Lung (tissue), 12 donors: ENCODE results near the gene C3orf49. TPM values are rescaled to one million over a fixed set of nuclear protein-coding genes. Genes with fewer than 3 reads are reported as not detected.

ENCODE experiments used
- ATAC-seq: fragments of 200-7000 bp; cut with Tn5 transposase; one replicate; pipeline ENCODE4 v1.9.1; 2020; ENCODE audit warnings: moderate number of reproducible peaks; ENCODE audit not compliant: insufficient read depth, low FRiP score
- DNase-seq, 3 donors: peaks; one replicate each; pipeline ENCODE4 v3.0.0-alpha.2; 2013 to 2017
- H3K27ac ChIP-seq, 2 donors: one replicate each; pipeline ENCODE4 v1.5.1; 2013; ENCODE audit warnings: mild to moderate bottlenecking in 2 of 2, moderate library complexity in 2 of 2, control low read depth in 1 of 2, inconsistent platforms in 1 of 2, low read depth in 1 of 2, low read length in 1 of 2
- H3K27me3 ChIP-seq, 3 donors: one replicate each; pipeline ENCODE4 v1.5.1; 2013; ENCODE audit warnings: low read length in 2 of 3; ENCODE audit not compliant: control insufficient read depth in 3 of 3, insufficient read depth in 3 of 3
- H3K36me3 ChIP-seq, 4 donors: one replicate each; pipeline ENCODE4 v1.5.1; 2013; ENCODE audit warnings: low read length in 4 of 4, mild to moderate bottlenecking in 1 of 4, moderate library complexity in 1 of 4; ENCODE audit not compliant: control insufficient read depth in 4 of 4, insufficient read depth in 4 of 4
- H3K4me1 ChIP-seq, 5 donors: one replicate each; pipeline ENCODE4 v1.5.1; 2013; ENCODE audit warnings: low read length in 5 of 5, mild to moderate bottlenecking in 2 of 5, moderate library complexity in 1 of 5; ENCODE audit not compliant: control insufficient read depth in 5 of 5, insufficient read depth in 5 of 5
- H3K4me3 ChIP-seq: one replicate; pipeline ENCODE4 v1.5.1; 2013; ENCODE audit warnings: mild to moderate bottlenecking, control low read depth, moderate library complexity
- H3K9ac ChIP-seq, 2 donors: one replicate each; pipeline ENCODE4 v1.5.1; 2013; ENCODE audit warnings: low read length in 2 of 2, control low read depth in 1 of 2; ENCODE audit not compliant: insufficient read depth in 1 of 2
- H3K9me3 ChIP-seq, 4 donors: one replicate each; pipeline ENCODE4 v1.5.1; 2013; ENCODE audit warnings: low read length in 3 of 4, mild to moderate bottlenecking in 1 of 4, moderate library complexity in 1 of 4; ENCODE audit not compliant: control insufficient read depth in 4 of 4, insufficient read depth in 3 of 4
- WGBS, 2 donors: extraction: QIAGEN DNeasy Blood & Tissue Kit; methylation state at CpG; one replicate each; pipeline ENCODE4 v1.1.7; 2013; 5-methylcytosine and 5-hydroxymethylcytosine counted together
- polyA plus RNA-seq, 2 donors: library from polyadenylated mRNA; stranded (reverse); fragments of 200-250 nt; gene quantifications; one replicate each; pipeline ENCODE4 v1.2.1, GENCODE V29; 2013
- total RNA-seq, 2 donors: library from RNA; depleted of rRNA in 1 of 2; stranded (reverse); fragments of >200 nt in 1 of 2; gene quantifications; one replicate each; pipeline ENCODE4 v1.2.1, GENCODE V29; 2014 to 2021
- TF ChIP-seq, protein P1 (sequence below): IDR thresholded peaks from 2 replicates; pipeline ENCODE4 v1.5.1; 2012; ENCODE audit warnings: mild to moderate bottlenecking; ENCODE audit errors: control extremely low read depth, extremely low read depth
- donor health status: control.
- donor health status: control.
- donor health status: Bipolar disorder and iron deficiency.
- donor health status: healthy.
- donor health status: DM: yes; HTN: yes; CAD: no.

The C3orf49 gene
- total and polyA plus RNA-seq, 4 donors: not detected

DNA sequence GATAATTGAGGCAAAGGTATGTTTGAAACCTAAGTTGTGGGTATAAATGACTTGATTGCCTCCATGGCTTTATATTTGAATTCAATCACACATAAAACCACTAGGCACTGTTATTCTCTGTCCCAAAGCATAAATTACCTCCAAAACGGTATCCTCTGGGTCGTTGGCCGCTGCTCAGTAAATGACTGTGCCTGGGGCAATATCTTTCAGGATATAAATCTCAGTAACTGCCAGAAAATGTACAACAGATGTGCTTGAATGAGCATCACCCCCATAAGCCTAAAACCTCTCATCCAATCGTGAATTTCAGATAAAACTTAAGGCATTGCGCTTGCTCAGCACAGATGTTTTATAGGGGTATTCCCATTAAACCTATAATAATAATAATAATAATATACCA is 19.0 kb upstream of the C3orf49 start:
- Histone ChIP-seq H3K36me3 (no peaks in the 10 kb centered on the region), H3K27me3 (no peaks in the 10 kb centered on the region), H3K9ac (no peak overlapping the region), H3K9me3 (peaks cover 0 to 1% (median 0%) of the 10 kb centered on the region in 4 donors), H3K4me3 (no peak overlapping the region), H3K4me1 (no peaks in the 10 kb centered on the region), H3K27ac (no peak overlapping the region)
- TF ChIP-seq, protein P1, sequence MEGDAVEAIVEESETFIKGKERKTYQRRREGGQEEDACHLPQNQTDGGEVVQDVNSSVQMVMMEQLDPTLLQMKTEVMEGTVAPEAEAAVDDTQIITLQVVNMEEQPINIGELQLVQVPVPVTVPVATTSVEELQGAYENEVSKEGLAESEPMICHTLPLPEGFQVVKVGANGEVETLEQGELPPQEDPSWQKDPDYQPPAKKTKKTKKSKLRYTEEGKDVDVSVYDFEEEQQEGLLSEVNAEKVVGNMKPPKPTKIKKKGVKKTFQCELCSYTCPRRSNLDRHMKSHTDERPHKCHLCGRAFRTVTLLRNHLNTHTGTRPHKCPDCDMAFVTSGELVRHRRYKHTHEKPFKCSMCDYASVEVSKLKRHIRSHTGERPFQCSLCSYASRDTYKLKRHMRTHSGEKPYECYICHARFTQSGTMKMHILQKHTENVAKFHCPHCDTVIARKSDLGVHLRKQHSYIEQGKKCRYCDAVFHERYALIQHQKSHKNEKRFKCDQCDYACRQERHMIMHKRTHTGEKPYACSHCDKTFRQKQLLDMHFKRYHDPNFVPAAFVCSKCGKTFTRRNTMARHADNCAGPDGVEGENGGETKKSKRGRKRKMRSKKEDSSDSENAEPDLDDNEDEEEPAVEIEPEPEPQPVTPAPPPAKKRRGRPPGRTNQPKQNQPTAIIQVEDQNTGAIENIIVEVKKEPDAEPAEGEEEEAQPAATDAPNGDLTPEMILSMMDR: no peak
- WGBS, 2 donors: 88 to 96% methylated on average over 5 of the region's 5 CpGs
- no peak for ATAC-seq
- no peak for DNase-seq

DNA sequence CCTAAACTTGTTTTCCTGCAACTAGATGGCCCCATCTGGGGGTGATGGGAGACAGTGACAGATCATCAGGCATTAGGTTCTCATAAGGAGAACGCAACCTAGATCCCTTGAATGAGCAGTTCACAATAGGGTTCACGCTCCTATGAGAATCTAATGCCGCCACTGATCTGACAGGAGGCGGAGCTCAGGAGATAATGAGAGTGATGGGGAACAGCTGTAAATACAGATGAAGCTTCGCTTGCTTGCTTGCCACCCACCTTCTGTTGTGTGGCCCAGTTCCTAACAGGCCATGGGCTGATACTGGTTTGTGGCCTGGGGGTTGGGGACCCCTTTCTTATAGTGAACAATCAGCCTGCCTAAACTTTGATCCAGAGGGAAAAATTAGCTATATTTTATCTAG is 15.2 kb upstream of the C3orf49 start:
- DNase-seq (no peak), ATAC-seq (no peak)
- H3K9ac ChIP-seq: no peak overlapping the region
- H3K9me3 ChIP-seq: peaks cover 0 to 1% (median 0%) of the 10 kb centered on the region in 4 donors
- H3K4me3 ChIP-seq: no peak overlapping the region
- no peaks in the 10 kb centered on the region for H3K4me1 ChIP-seq
- 82 to 86% methylated on average over 5 of the region's 5 CpGs for WGBS, 2 donors
- H3K36me3 ChIP-seq: no peaks in the 10 kb centered on the region
- TF ChIP-seq, protein P1: no peak
- H3K27ac ChIP-seq: no peak overlapping the region
- no peaks in the 10 kb centered on the region for H3K27me3 ChIP-seq

DNA sequence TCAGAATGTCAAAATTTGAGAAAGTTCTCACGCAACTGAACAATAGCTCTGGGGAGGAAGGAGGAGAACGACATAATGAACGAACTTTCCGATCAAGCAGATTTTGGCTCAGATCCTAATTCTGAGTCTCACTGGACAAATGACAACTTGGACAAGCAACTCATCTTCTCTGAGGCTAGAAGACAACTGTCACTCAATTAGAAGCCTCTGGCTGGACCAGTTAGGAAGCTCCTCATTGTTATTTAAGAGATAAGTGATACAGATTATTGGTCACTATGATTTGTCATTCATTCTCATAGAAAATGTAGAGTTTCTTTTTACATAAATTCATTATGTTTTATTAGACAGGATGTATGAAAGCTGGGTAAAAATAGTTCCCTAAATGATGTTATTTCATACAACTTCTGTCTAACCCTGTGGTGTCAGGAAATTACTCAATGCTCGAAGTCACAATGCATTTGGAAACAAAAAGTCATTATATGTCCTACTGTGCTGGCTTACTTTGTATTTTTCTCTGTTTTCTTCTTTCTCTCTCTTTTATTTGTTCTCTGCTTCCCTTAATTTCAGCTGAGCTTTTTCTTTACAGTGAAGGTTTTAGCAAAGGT is 11.0 kb upstream of the C3orf49 start:
- H3K4me1 ChIP-seq: no peaks in the 10 kb centered on the region
- no peaks in the 10 kb centered on the region for H3K27me3 ChIP-seq
- DNase-seq (no peak), ATAC-seq (no peak)
- TF ChIP-seq, protein P1: no peak
- 24 to 62% methylated on average over 5 of the region's 5 CpGs for WGBS, 2 donors
- H3K27ac ChIP-seq: no peak overlapping the region
- no peak overlapping the region for H3K4me3 ChIP-seq
- H3K36me3 ChIP-seq: peaks cover 0 to 2% (median 0%) of the 10 kb centered on the region in 4 donors
- no peaks in the 10 kb centered on the region for H3K9me3 ChIP-seq
- H3K9ac ChIP-seq: no peak overlapping the region

DNA sequence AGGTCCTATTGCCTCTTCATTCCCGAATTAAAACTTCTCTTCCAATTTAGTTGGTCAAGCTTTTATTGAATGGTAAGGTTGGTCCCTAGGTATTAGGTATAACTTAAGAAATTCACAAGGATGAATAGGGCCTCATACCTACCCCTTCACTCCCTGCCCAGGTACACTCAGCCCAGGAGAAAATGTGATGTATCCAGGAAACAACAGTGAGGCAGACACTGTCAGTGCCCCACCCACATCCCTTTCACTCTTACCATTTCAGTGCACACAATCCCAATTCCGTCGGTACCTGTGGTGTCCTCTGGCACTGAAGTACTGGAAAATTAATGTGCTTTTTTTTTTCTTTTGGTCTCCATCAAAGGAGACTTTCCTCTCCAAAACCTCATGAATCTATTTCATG is 10.5 kb upstream of the C3orf49 start:
- no peak for DNase-seq

More for the DNA sequence above, 10.5 kb upstream of the C3orf49 start:
- Histone ChIP-seq H3K4me3 (no peak overlapping the region), H3K9ac (no peak overlapping the region), H3K27ac (no peak overlapping the region), H3K4me1 (no peaks in the 10 kb centered on the region), H3K27me3 (no peaks in the 10 kb centered on the region), H3K36me3 (peaks cover 0 to 2% (median 0%) of the 10 kb centered on the region in 4 donors), H3K9me3 (no peaks in the 10 kb centered on the region)
- TF ChIP-seq, protein P1: no peak
- ATAC-seq: no peak
- WGBS, 2 donors: 65 to 76% methylated on average over 3 of the region's 3 CpGs
